ENCODE measurements around the gene MYLK2.

GRCh38 chr20:31774408-31774807 is 44.7 kb upstream of the MYLK2 start:
- TF ChIP-seq CTCF (optimal IDR thresholded peaks at IDR 0.05 in 1 of 3, IDR thresholded peaks at IDR 0.05 in 1 of 3, conservative IDR thresholded peaks at IDR 0.05 in 1 of 3; ENCODE audit: extremely low read depth in 1 of 3, insufficient read depth in 2 of 3, low read length in 3 of 3), result no peak
- no peak for TF ChIP-seq EZH2 (IDR thresholded peaks at IDR 0.05; ENCODE audit: low read length)

Measured in keratinocyte (primary cell).